HG03520 (cell line): ENCODE data around the gene SIRPB1.
"Not testable (repeated sequence)": the region's sequence is repeated elsewhere in the genome, so short reads cannot be mapped to it uniquely, and the experiment has no call there.

Experiments used
- ATAC-seq: cut with Tn5 transposase; IDR thresholded peaks from one replicate; pipeline ENCODE4 v1.9.1; 2021; ENCODE audit warnings: mild to moderate bottlenecking, moderate library complexity; ENCODE audit not compliant: unreplicated experiment

The SIRPB1 gene

DNA sequence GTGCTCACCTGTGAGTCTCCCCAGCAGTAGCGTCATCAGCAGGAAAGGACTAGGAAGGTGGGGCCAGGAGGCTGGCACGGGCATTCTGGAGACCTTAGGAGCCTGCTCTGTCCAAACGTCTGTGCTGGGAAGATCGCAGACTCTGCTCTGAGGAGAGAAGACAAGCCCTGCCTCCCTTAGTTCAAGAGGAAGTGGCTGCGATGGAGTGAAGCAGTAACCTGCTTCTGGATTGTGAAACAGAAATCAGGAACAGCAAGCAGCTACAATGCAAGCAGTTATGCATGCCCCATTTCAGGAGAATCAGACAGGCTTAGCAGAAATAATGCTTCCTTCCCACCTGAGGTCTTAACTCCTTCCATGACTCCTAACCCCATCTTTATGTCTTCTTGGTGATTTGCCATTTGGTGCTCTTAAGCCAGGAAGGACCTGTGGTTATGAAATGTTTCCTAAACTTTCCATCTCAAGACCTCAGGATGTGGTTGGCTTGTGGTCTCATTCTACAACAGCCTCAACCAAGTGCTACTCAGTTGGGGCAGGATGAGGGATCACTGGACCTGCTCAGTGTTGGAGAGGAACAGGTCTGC is at the start of gene SIRPB1:
Gene SIRPB1 (minus strand): TSS at position 149 of the 584 bp plus-strand sequence. CDS start 65 bp downstream, at position 84.
- ATAC-seq = no peak

DNA sequence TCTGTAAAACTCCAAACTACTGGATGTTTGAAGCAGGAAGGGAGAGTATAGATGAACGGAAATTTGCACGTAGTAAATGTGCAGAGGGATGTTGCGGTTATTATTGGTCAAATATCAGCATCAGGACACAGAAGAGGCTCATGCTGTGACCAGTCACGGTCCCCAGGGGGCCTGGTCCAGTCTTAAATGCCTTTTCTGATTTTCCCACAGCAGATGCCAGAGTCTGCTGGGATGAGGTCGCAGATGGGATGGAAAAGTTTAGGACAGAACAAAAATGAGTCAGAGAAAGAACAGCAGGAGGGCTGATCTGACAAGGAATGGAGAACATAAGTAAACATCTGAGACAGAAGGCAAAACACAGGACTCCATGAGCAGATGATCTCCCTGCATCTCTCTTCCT is 49.5 kb upstream of the SIRPB1 start:
- ATAC-seq = no peak

DNA sequence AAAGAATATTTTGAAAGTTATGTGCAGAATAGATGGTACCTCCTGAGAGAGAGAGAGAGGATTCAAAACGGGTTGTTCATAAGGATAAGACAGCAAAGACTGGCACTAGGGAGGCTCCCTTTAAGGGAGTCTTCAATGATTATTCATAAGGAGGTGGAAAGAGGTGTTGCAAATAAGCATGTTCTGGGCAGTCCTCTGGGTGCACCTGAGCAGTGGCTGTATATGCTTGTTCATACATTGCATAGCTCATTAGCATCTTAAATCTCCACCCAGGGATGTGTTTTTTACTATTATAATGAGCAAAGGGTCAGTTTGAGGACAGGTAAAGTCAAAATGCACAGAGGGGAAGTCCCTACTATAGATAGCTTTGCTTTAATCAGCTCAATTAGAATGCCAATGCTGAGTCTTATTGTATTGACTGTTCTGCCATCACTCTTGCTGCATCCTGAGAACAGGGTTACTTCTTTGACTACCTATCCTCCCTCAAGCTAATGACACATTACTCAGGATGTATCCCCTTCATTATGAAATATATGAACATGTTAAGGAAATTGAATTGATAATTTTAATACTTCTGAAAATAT is 47.8 kb upstream of the SIRPB1 start:
- no peak for ATAC-seq

DNA sequence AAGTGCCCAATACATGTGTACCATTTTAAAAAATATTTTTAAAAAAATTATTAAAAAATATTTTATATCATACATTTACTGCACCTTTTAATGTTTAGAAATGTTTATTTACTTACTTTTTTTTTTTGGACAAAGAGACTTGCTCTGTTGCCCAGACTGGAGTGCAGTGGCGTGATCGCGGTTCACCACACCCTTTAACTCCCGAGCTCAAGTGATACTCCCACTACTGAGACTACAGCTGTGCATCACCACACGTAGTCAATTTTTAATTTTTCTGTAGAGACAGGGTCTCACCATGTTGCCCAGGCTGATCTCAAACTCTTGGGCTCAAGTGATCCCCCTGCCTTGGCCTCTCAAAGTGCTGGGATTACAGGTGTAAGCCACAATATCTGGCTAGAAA is 47.0 kb upstream of the SIRPB1 start:
- ATAC-seq = no peak

DNA sequence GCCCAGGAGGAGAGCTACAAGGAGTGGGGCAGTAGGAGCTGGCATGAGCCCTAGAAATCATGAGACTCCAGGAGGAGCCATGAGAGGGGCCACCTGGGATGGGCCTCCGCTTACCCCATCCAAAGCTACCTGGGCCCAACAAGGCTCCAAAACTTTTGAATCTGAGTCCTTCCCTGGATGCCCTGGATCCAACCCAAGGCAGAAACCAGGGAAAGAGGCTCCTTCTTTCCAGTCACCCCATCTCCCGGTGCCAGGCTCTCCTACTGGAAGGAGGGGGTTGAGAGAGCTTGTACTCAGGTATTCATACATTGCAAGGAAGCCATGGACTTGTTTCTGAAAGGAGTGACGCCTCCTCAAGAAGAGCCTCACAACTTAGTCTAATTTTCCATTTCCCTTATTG is 45.5 kb upstream of the SIRPB1 start:
- no peak for ATAC-seq

DNA sequence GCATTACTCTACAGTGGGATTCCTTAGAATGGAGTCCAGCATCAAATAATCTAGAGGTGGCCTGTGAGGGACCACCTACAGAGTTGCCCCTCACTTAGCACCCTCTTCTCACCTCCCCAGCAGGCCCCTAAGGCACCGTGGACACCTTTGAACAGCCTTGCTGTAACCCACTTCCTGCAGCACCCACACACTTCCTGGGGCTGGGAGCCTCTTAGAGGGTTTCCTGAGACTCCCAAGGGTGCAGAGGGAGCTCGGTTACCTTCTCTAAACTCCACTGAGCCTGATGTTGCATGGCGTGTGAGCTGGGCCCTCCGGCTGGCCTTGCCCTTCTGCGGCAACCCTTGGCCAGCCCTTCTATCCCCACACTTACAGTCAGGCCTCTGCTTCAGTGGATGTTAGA is 45.1 kb upstream of the SIRPB1 start:
- no peak for ATAC-seq

DNA sequence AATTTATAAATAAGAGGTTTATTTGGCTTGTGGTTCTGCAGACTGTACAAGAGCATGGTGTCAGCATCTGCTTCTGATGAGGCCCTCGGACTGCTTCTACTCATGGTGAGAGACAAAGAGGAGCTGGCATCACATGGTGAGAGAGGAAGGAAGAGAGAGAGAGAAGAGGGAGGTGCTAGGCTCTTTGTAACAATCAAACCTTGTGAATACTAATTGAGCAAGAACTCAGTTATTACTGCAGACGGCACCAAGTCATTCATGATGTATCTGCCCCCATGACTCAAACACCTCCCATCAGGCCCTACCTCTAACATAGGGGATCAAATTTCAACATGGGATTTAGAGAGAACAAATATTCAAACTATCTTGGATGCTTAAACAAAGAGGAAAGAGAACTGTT is 44.1 kb upstream of the SIRPB1 start:
- no peak for ATAC-seq

DNA sequence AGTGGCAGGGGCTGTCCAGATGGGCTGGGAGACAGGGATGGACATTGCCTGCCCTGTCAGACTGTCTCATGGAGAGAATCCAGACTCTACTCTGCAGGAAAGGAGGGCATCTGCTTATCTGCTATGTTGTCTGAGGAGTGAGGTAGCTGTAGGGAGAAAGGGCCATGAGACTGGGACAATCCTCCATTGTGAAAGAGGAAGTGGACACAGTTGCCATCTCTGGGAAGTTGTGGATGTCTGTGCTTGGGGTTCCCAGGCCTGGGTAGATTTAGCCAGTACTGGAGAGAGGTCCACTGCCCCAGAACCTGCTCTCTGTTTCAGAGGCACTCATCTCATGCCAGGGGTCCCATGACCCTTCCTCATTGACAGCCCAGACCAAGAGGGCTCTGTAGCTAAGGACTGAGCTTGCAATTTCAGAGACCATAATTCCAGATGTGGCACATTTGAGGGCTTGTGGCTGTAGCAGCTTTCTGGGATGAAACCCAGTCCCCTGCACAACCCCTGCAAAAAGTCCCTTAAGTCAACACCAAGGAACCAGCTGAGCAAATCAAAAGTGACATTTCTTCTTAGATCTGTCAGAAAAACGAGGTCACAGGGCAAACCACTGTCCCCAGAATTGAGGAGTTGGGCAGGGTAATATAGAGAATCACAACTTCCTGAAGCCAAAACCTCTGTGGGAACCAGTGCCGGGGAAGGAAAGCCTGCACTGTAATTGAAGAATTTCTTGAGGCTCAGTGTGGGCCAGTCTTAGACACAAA is 41.9 kb upstream of the SIRPB1 start:
- no peak for ATAC-seq

DNA sequence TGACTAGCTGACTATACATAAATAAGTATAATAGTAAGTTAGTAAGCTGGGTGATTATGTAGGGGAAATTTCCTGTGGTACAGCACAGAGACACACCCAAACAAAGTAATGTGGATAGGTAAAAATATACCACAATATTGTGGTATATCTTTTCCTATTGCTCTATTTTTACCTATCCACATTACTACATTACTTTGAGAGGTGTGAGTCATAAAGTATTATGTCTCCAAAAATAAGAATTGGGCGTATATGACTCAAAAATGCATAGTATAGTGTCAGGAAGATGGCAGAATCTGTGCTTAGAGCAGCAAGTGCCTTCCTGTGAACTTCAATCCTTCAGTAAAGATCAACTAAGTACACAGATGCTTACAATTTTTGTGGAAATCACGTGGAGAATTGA is 40.4 kb upstream of the SIRPB1 start:
- ATAC-seq = no peak

DNA sequence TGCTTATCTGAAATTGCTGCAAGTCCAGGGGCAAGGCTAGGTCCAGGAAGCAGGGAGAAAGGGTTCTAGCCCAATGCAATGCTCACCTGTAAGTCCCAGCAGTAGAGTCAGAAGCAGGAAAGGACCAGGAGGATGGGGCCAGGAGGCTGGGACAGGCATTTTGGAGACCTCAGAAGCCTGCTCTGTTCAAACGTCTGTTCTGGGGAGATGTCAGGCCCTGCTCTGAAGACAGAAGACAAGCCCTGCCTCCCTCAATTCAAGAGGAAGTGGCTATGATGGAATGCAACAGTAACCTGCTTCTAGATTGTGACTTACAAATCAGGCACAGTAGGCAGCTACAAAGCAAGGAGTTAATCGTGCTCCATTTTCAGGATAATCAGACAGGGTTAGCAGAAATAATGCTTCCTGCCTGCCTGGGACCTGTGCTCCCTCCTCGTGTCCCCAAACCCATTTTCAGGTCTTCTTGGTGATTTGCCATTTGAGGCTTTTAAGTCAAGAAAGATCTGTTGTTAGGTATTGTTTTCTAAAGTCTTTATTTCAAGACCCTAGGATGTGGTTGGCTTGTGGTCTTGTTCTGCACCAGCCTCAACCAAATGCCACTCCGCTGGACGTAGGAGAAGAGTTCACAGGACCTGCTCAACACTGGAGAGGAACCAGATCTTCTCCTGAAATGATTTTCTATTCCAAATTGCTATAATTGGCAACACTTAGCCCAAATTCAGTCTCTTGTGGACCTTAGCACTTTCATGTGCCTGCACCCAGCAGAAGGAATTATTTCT is 37.9 kb upstream of the SIRPB1 start, which contains the start of gene SIRPG:
Gene SIRPG (minus strand): TSS at position 224 of the 779 bp plus-strand sequence. CDS start 65 bp downstream, at position 159.
- ATAC-seq = no peak

DNA sequence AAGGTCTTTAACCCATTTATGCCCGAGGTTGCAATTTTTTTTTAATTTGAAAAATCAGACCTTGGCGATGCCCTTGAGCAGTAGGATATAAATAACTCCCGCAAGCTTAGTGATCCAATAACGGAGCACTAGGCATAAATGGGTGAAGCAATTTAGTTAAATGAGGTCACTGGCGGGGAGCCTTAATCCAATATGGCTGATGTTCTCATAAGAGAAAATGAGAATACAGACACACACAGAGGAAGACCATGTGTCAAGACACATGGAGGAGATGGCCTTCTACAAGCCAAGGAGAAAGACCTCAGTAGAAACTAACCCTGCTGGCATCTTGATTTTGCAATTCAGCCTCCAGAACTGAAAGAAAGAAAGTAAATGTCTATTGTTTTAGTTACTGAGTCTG is 37.0 kb upstream of the SIRPB1 start:
- no peak for ATAC-seq

DNA sequence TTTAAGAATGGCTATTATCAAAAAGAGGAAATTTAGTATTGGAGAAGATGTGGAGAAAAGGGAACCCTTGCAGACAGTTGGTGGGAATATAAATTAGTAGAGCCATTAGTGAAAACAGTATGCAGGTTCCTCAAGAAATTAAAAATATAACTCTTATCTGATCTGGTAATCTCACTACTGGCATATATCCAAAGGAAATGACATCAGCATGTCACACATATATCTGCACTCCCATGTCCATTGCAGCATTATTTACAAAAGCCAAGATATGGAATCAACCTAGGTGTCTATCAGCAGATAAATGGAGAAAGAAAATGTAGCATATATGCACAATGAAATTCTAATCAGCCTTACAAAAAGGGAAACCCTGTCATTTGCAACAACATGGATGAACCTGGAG is 35.2 kb upstream of the SIRPB1 start:
- no peak for ATAC-seq

DNA sequence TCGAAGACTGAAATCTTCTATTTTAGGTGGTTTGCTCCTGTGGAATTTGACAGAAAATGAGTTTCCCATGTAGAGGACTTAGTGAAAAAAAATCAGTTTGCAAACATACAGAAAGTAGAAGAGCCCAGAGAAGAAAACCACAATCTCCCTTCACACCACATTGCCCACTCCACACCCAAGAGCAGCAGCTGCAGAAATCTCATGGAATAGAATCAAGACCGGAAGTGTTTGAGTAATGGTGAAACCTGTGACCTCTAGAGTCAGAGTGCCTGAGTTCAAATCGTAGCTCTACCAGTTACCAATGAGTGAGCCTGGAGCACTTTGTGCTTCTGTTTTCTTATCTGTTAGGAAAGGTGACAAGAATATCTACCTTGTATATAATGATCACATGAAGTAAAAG is 33.2 kb upstream of the SIRPB1 start:
- ATAC-seq = no peak

DNA sequence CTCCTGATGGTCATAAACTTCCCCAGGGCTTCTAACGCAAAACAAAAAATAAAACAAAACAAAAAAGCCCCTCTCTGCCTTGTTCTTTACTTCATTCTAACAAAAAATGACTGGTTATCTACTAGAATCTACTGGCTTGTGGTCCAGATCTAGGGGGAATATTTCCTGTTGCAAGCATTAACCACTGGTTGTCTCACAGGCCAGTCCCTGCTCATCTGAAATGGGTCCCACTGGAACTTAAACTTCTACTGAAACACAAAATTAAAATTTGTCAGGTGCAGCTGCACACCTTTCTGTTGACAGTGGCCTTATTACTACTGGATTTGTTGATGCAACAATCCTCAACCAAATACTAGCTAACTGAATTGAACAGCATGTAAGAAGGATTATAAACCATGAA is 32.3 kb upstream of the SIRPB1 start:
- ATAC-seq = no peak

DNA sequence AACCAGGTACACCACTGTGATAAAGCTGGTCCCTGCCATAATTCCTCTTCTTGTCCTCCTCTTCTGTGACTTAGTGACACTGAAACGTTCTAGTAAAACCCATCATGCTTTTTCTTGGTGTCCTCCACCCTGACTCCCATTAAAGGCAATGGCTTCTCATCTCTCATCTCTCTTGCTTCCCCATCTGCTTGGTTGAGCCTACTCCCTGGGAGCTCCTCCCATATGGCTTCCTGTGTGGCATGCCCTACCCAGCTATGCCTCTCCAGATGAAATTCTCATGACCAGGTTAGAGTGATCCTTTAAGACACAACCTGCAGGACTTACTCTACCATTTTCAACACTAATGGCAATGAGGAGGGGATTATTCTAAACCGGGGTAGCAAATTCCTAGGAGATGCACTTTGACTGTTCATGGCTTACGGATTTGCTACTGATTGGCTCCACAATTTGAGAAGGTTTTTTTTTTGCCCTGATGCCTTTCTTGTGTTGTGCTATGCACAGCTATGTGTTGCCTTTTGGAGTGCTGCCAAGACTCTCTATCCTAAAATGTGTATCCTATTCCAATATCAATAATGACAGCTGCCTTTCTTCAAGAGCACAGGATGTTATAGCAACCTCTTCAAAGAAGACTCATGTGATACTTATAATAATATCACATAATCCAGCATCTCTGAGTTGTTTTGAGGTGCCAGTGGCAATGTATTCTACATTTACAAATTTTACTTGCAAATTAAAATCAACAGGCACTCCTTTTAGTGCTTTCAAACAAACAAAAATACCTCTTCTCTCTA is 31.7 kb upstream of the SIRPB1 start:
- ATAC-seq = no peak

DNA sequence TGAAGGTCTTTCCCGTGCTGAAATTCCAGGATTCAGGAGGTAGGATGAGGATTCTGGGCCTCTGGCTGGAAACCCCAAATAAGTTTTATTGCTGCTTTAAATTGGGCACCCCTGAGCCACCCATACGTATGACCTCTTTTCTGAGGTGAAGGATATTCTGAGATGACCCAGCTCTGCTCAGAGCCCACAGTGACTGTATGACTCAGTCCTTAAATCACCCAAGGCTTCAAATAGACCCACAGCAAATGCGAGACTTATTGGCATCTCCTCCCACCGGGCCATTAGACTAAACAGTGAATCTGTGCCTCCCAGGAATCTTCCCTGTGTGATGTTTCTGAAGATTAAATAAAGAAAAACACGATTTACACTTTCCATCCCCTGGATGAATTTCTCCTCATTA is 28.3 kb upstream of the SIRPB1 start:
- no peak for ATAC-seq

DNA sequence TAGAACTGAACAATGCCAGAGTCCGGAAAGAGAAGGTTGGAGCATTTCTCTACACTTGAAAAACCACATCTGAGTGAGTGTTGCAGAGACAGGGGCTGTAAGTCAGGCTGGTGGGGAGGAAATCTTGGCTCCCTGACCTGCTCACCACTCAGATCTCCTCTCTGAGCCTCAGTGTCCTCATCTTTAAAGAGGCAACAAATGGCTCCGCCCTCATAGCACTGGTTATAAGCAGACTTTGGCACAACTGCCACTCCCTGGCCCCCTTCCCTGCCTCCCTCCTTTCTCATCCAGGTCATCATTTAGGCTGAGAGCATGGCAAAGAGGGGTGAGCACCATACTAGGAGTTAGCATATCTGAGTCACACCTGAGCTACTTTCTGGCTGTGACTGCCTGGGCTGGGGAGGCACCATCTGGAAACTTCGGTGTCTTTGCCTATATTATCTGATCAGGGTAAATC is 27.2 kb upstream of the SIRPB1 start:
- ATAC-seq = no peak

DNA sequence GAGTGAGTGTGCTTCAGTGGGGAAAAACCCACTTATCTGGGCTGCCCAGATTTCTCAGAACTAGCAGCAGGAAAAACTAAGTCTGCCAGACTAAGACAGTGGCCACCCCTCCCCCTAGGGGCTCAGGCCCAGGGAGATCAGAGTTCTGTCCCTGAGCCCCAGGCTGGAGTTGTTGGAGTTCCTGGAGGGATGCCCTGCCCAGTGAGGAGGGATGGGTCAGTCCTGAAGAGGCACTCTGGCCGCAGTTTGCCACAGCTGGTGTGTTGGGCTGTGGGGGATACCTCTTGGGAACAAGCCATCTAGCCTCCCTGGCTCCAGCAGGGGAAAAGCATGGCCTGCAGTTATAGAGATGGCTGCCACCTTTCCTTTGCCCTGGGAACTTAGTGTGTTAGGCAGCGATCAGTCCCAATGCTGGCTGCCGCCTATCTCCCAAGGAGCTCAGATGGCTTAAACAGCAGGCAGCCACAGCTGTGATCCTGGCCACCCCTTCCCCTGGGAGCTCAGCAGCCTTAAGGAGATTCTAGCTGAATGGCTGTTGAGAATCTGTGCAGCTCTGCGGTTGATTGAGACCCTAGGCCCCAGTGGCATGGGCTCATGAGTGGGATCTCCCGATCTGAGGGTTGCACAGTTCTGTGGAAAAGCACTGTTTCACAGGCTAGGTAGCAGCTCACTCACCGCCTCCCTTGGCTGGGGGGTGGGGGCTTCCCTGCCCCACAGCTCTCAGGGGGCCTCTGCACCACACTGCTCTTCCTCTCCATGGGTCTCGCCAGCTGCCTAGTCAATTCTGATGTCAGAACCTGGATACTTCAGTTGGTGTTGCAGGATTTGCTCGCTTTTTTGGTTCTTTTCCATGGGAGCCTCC is 24.5 kb upstream of the SIRPB1 start:
- ATAC-seq = no peak

DNA sequence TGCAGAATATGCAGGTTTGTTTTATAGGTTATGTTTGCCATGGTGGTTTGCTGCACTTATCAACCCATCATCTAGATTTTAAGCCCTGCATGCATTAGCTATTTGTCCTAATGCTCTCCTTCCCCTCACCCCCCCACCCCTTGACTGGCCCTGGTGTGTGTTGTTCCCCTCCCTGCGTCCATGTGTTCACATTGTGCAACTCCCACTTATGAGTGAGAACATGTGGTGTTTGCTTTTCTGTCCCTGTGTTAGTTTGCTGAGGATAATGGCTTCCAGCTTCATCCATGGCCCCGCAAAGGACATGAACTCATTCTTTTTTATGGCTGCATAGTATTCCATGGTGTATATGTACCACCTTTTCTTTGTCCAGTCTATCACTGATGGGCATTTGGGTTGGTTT is 18.8 kb upstream of the SIRPB1 start:
- not testable (repeated sequence) for ATAC-seq

DNA sequence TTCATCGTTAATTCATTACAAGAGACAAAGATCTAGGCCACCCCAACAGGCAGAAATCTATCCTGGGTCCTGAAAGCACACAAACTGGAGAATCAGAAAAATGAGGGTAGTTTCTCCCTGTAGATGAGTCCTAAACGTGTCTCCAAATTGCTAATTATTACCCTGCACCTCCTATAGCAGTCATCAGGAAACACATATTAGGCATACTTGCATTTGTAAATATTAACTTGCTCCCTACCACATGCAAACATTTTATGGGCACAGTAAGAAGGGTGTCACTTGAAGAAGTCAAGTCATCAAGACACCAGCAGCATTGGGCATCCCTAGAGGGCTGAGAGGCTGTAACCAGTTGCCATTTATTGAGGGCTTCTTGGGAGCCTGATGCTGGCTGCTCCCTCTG is 17.9 kb upstream of the SIRPB1 start:
- ATAC-seq = no peak
